Stimulated activated CD4-positive, alpha-beta T cell treated with anti-CD3 and anti-CD28 coated beads, TNF-alpha, amount 100 ng/mL, for 24 hours (primary cell): ENCODE data around the gene EDARADD.

Experiments used
- DNase-seq, 3 experiments: peaks; one replicate each; pipeline ENCODE4 v3.0.0-alpha.2; 2020; ENCODE audit warnings: low read depth in 3 of 3

The EDARADD gene

GRCh38 chr1:236394879-236395229 is 768 bp downstream of the EDARADD start:
- no peak for DNase-seq

- DNase-seq, result peak in 1 of 3 experiments; percentile 48
Measured at GRCh38 chr1:236395230-236395946, 1.3 kb downstream of the EDARADD start.

- peak in 1 of 3 experiments; percentile 17 for DNase-seq
Measured at GRCh38 chr1:236395947-236396664, 2.0 kb downstream of the EDARADD start.

- DNase-seq, result no peak
Measured at GRCh38 chr1:236396665-236397043, 2.6 kb downstream of the EDARADD start.

- DNase-seq, result no peak
Measured at GRCh38 chr1:236397173-236397759, 3.2 kb downstream of the EDARADD start.

- no peak for DNase-seq
Measured at GRCh38 chr1:236398538-236398937, 4.5 kb downstream of the EDARADD start.

- no peak for DNase-seq
Measured at GRCh38 chr1:236400061-236400603, 6.0 kb downstream of the EDARADD start.

GRCh38 chr1:236401698-236402097 is 7.6 kb downstream of the EDARADD start:
- no peak for DNase-seq

- DNase-seq, result no peak
Measured at GRCh38 chr1:236403905-236404696, 10.0 kb downstream of the EDARADD start.

GRCh38 chr1:236407059-236407458 is 13.0 kb downstream of the EDARADD start:
- no peak for DNase-seq

GRCh38 chr1:236413688-236414087 is 19.6 kb downstream of the EDARADD start:
- DNase-seq, result no peak

GRCh38 chr1:236416165-236416564 is 22.1 kb downstream of the EDARADD start:
- no peak for DNase-seq

- no peak for DNase-seq
Measured at GRCh38 chr1:236417336-236417735, 23.2 kb downstream of the EDARADD start.

- no peak for DNase-seq
Measured at GRCh38 chr1:236419502-236419901, 25.4 kb downstream of the EDARADD start.

GRCh38 chr1:236421022-236421421 is 26.9 kb downstream of the EDARADD start:
- no peak for DNase-seq

GRCh38 chr1:236421850-236422516 is 27.9 kb downstream of the EDARADD start:
- DNase-seq, result no peak

- no peak for DNase-seq
Measured at GRCh38 chr1:236422517-236422876, 28.4 kb downstream of the EDARADD start.

GRCh38 chr1:236425031-236425663 is 31.1 kb downstream of the EDARADD start:
- DNase-seq, result no peak

- no peak for DNase-seq
Measured at GRCh38 chr1:236426215-236426614, 32.1 kb downstream of the EDARADD start.

- DNase-seq, result no peak
Measured at GRCh38 chr1:236429715-236430274, 35.7 kb downstream of the EDARADD start.
